GM20000 (cell line): Measurements from ENCODE around the gene SLC30A1.

Experiments
- DNase-seq: peaks from one replicate; pipeline ENCODE4 v3.0.0; 2012; ENCODE audit warnings: low spot score
- CTCF ChIP-seq: IDR thresholded peaks from 2 replicates; pipeline ENCODE4 v1.5.1; 2012; ENCODE audit warnings: mild to moderate bottlenecking, control low read depth; ENCODE audit errors: extremely low read depth, missing control alignments

Gene SLC30A1

GRCh38 chr1:211620097-211620496 is 41.1 kb upstream of the SLC30A1 start:
- DNase-seq, result no peak
- TF ChIP-seq CTCF, result no peak

GRCh38 chr1:211619033-211619996 is 40.4 kb upstream of the SLC30A1 start:
- DNase-seq, result no peak
- no peak for TF ChIP-seq CTCF

GRCh38 chr1:211616965-211617297 is 38.0 kb upstream of the SLC30A1 start:
- no peak for DNase-seq

GRCh38 chr1:211616231-211616964 is 37.4 kb upstream of the SLC30A1 start:
- no peak for TF ChIP-seq CTCF
- no peak for DNase-seq

More at GRCh38 chr1:211616965-211617297, 38.0 kb upstream of the SLC30A1 start:
- no peak for TF ChIP-seq CTCF

- no peak for TF ChIP-seq CTCF
Measured at GRCh38 chr1:211614615-211615014, 35.7 kb upstream of the SLC30A1 start.

GRCh38 chr1:211613951-211614350 is 35.0 kb upstream of the SLC30A1 start:
- DNase-seq, result no peak
- no peak for TF ChIP-seq CTCF

More at GRCh38 chr1:211614615-211615014, 35.7 kb upstream of the SLC30A1 start:
- DNase-seq, result no peak
